Parathyroid adenoma (tissue), 2 donors: ENCODE results near the gene TAF15.

Experiments
- H2AFZ ChIP-seq: fragments of 300-600 bp; sonication (generic); one replicate; pipeline ENCODE4 v1.7.0; 2017; ENCODE audit warnings: antibody characterized with exemption, mild to moderate bottlenecking
- H3K27ac ChIP-seq: fragments of 300-600 bp; sonication (generic); one replicate; pipeline ENCODE4 v1.7.0; 2017
- H3K27me3 ChIP-seq: fragments of 300-600 bp; sonication (generic); one replicate; pipeline ENCODE4 v1.7.0; 2017; ENCODE audit warnings: low read length; ENCODE audit not compliant: control insufficient read depth, insufficient read depth
- H3K36me3 ChIP-seq: fragments of 300-600 bp; sonication (generic); one replicate; pipeline ENCODE4 v1.7.0; 2017; ENCODE audit warnings: low read length; ENCODE audit not compliant: control insufficient read depth, insufficient read depth
- H3K4me1 ChIP-seq: fragments of 300-600 bp; sonication (generic); one replicate; pipeline ENCODE4 v1.7.0; 2017; ENCODE audit warnings: control low read depth
- H3K4me2 ChIP-seq: fragments of 300-600 bp; sonication (generic); one replicate; pipeline ENCODE4 v1.7.0; 2017; ENCODE audit warnings: low read length
- H3K4me3 ChIP-seq: fragments of 300-600 bp; sonication (generic); one replicate; pipeline ENCODE4 v1.7.0; 2017; ENCODE audit warnings: low read depth, low read length
- H3K79me2 ChIP-seq: fragments of 300-600 bp; sonication (generic); one replicate; pipeline ENCODE4 v1.7.0; 2017; ENCODE audit warnings: control low read depth
- H3K9ac ChIP-seq: fragments of 300-600 bp; sonication (generic); one replicate; pipeline ENCODE4 v1.7.0; 2017; ENCODE audit warnings: mild to moderate bottlenecking
- H3K9me3 ChIP-seq: fragments of 300-600 bp; sonication (generic); one replicate; pipeline ENCODE4 v1.7.0; 2017; ENCODE audit warnings: low read length; ENCODE audit not compliant: control insufficient read depth
- TF ChIP-seq, protein P1 (sequence below): fragments of 300-600 bp; sonication (generic); IDR thresholded peaks from one replicate; pipeline ENCODE4 v1.7.0; 2017; ENCODE audit warnings: antibody characterized with exemption, mild to moderate bottlenecking
- donor health status: primary hyperparathyroidism.

Gene TAF15

DNA sequence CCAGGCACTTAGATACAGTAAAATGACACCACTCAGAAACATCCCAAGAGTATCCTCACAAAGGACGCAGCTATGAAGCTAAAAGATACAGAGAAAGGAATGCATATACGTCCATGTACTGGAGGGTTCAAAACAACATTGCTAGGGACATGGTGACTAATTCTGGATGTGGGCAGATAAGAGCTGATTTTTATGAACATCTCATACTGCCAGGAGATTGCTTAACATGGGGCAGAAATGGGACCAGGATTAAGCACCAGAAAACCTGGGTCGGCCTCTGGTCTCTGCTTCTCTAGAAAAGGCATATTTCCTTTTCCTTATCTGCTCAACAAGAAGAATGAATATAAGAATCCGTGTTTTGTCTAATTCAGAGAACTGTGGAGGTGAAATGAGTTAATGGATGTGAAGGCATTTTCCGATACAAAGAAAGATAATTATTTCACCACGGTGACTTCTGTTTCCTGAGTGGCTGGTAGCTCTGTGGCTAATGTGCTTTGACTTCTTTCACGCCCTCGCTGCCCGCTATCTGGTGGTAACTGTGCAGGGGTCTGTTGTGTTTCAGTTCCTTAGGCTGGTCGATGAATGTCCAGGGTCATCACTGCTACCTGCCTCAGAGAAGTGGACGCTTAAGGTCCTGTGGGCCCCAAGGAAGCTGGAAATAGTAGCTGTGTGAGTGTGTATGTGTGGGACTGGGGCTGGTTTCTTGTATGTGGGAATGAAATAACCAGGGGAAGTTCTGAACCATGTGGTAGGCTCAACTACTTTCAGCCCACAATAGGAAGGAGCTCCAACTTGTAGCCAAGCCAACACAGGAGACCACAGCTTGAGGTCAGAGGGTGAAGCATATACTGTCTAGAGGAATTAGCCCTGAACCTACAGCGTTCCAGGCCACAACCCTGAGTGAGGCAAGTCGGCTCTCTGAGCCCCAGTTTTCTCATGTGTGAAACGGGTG, 86.6 kb downstream of the TAF15 start:
- Histone ChIP-seq H2AFZ (no peak overlapping the region), H3K9me3 (no peaks in the 10 kb centered on the region), H3K4me1 (no peaks in the 10 kb centered on the region), H3K27ac (no peak overlapping the region), H3K27me3 (no peaks in the 10 kb centered on the region), H3K36me3 (no peaks in the 10 kb centered on the region), H3K79me2 (no peaks in the 10 kb centered on the region), H3K4me3 (no peak overlapping the region), H3K9ac (no peak overlapping the region), H3K4me2 (no peak overlapping the region)
- TF ChIP-seq, protein P1, sequence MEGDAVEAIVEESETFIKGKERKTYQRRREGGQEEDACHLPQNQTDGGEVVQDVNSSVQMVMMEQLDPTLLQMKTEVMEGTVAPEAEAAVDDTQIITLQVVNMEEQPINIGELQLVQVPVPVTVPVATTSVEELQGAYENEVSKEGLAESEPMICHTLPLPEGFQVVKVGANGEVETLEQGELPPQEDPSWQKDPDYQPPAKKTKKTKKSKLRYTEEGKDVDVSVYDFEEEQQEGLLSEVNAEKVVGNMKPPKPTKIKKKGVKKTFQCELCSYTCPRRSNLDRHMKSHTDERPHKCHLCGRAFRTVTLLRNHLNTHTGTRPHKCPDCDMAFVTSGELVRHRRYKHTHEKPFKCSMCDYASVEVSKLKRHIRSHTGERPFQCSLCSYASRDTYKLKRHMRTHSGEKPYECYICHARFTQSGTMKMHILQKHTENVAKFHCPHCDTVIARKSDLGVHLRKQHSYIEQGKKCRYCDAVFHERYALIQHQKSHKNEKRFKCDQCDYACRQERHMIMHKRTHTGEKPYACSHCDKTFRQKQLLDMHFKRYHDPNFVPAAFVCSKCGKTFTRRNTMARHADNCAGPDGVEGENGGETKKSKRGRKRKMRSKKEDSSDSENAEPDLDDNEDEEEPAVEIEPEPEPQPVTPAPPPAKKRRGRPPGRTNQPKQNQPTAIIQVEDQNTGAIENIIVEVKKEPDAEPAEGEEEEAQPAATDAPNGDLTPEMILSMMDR: no peak
